IgD-negative memory B cell (primary cell): Measurements from ENCODE around the gene HDAC9. TPM values are rescaled to one million over a fixed set of nuclear protein-coding genes. Genes with fewer than 3 reads are reported as not detected.
"Not testable (repeated sequence)": the region's sequence is repeated elsewhere in the genome, so short reads cannot be mapped to it uniquely, and the experiment has no call there.

Source experiments
- H3K27ac Mint-ChIP-seq, 3 donors: one replicate each; pipeline ENCODE4 v1.8.0; 2020 to 2022; ENCODE audit warnings: mild to moderate bottlenecking in 3 of 3, mixed read lengths in 3 of 3, moderate library complexity in 1 of 3
- H3K27me3 Mint-ChIP-seq: one replicate; pipeline ENCODE4 v1.8.0; 2021; ENCODE audit warnings: mixed read lengths
- H3K36me3 Mint-ChIP-seq: one replicate; pipeline ENCODE4 v1.8.0; 2020; ENCODE audit warnings: mild to moderate bottlenecking, mixed read lengths
- H3K4me1 Mint-ChIP-seq, 3 donors: one replicate each; pipeline ENCODE4 v1.8.0; 2020 to 2022; ENCODE audit warnings: mixed read lengths in 3 of 3, mild to moderate bottlenecking in 1 of 3
- H3K4me3 Mint-ChIP-seq, 4 donors: one replicate each; pipeline ENCODE4 v1.8.0; 2020 to 2022; ENCODE audit warnings: mild to moderate bottlenecking in 4 of 4, mixed read lengths in 4 of 4, moderate library complexity in 3 of 4
- H3K9me3 Mint-ChIP-seq, 3 donors: one replicate each; pipeline ENCODE4 v1.8.0; 2020 to 2021; ENCODE audit warnings: mixed read lengths in 3 of 3, mild to moderate bottlenecking in 1 of 3
- polyA plus RNA-seq: library from polyadenylated mRNA; unstranded; fragments of 300-500 nt; fragmentation: Illumina TruSeq; gene quantifications from one replicate; pipeline ENCODE4 v1.2.3, GENCODE V29; 2021

Gene HDAC9
- polyA plus RNA-seq, 1 donor from 2014 or later = 81.2 TPM

GRCh38 chr7:18727115-18727870, 231.7 kb downstream of the HDAC9 start:
- Mint-ChIP-seq H3K9me3 (peaks cover 0 to 3% (median 0%) of the 10 kb centered on the region in 3 donors), H3K27me3 (no peaks in the 10 kb centered on the region), H3K36me3 (peaks cover 4% of the 10 kb centered on the region), H3K4me3 (no peak overlapping the region), H3K27ac (no peak overlapping the region), H3K4me1 (peaks cover 0 to 3% (median 0%) of the 10 kb centered on the region in 3 donors)

DNA sequence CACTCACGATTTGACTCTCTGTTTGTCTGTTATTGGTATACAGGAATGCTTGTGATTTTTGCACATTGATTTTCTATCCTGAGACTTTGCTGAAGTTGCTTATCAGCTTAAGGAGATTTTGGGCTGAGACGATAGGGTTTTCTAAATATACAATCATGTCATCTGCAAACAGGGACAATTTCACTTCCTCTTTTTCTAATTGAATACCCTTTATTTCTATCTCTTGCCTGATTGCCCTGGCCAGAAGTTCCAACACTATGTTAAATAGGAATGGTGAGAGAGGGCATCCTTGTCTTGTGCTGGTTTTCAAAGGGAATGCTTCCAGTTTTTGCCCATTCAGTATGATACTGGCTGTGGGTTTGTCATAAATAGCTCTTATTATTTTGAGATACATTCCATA, 240.5 kb downstream of the HDAC9 start:
- Mint-ChIP-seq H3K27ac (peak overlapping the region in 1 of 3 donors; percentile 8), H3K4me1 (peaks cover 15 to 20% (median 16%) of the 10 kb centered on the region in 3 donors), H3K36me3 (peaks cover 18% of the 10 kb centered on the region), H3K4me3 (peak overlapping the region in 1 of 4 donors; percentile 82)
- not testable (repeated sequence) for H3K27me3 Mint-ChIP-seq, H3K9me3 Mint-ChIP-seq

DNA sequence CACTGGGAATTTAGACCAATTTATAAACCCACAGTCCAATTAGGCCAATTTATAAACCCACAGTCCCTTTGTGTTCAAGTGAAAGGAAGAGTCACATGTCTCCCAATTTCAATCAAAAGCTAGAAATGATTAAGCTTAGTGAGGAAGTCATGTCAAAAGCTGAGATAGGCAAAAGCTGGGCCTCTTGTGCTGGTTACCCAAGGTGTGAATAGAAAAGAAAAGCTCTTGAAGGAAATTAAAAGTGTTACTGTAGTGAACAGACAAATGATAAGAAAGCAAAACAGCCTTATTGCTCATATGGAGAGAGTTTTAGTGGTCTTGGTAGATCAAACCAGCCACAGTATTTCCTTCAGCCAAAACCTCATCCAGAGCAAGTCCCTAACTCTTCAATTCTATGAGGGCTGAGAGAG, 245.0 kb downstream of the HDAC9 start:
- H3K27me3 Mint-ChIP-seq = no peaks in the 10 kb centered on the region
- peaks cover 12 to 14% (median 14%) of the 10 kb centered on the region in 3 donors for H3K4me1 Mint-ChIP-seq
- peaks cover 14% of the 10 kb centered on the region for H3K36me3 Mint-ChIP-seq
- H3K9me3 Mint-ChIP-seq = no peaks in the 10 kb centered on the region
- no peak overlapping the region for H3K27ac Mint-ChIP-seq
- no peak overlapping the region for H3K4me3 Mint-ChIP-seq

GRCh38 chr7:18753972-18754610, 258.5 kb downstream of the HDAC9 start:
- no peaks in the 10 kb centered on the region for H3K27me3 Mint-ChIP-seq
- no peak overlapping the region for H3K4me3 Mint-ChIP-seq
- H3K36me3 Mint-ChIP-seq = peaks cover 15% of the 10 kb centered on the region
- H3K4me1 Mint-ChIP-seq = no peaks in the 10 kb centered on the region
- H3K9me3 Mint-ChIP-seq = no peaks in the 10 kb centered on the region
- no peak overlapping the region for H3K27ac Mint-ChIP-seq

- H3K4me1 Mint-ChIP-seq = no peaks in the 10 kb centered on the region
- H3K4me3 Mint-ChIP-seq = no peak overlapping the region
- no peaks in the 10 kb centered on the region for H3K27me3 Mint-ChIP-seq
- no peaks in the 10 kb centered on the region for H3K9me3 Mint-ChIP-seq
- H3K27ac Mint-ChIP-seq = no peak overlapping the region
- H3K36me3 Mint-ChIP-seq = peaks cover 10% of the 10 kb centered on the region
Observed at GRCh38 chr7:18754766-18755165, 259.2 kb downstream of the HDAC9 start.

- Mint-ChIP-seq H3K36me3 (peaks cover 9% of the 10 kb centered on the region), H3K27me3 (no peaks in the 10 kb centered on the region), H3K4me1 (no peaks in the 10 kb centered on the region), H3K27ac (no peak overlapping the region), H3K9me3 (no peaks in the 10 kb centered on the region), H3K4me3 (no peak overlapping the region)
Observed at GRCh38 chr7:18755793-18756192, 260.2 kb downstream of the HDAC9 start.

GRCh38 chr7:18756378-18757050, 261.0 kb downstream of the HDAC9 start:
- no peaks in the 10 kb centered on the region for H3K9me3 Mint-ChIP-seq
- H3K36me3 Mint-ChIP-seq = peaks cover 5% of the 10 kb centered on the region
- no peak overlapping the region for H3K4me3 Mint-ChIP-seq
- no peaks in the 10 kb centered on the region for H3K27me3 Mint-ChIP-seq
- H3K27ac Mint-ChIP-seq = no peak overlapping the region
- H3K4me1 Mint-ChIP-seq = no peaks in the 10 kb centered on the region

- Mint-ChIP-seq H3K27ac (no peak overlapping the region), H3K4me1 (no peaks in the 10 kb centered on the region), H3K36me3 (peaks cover 6% of the 10 kb centered on the region), H3K9me3 (peaks cover 0 to 1% (median 0%) of the 10 kb centered on the region in 3 donors), H3K27me3 (no peaks in the 10 kb centered on the region), H3K4me3 (no peak overlapping the region)
Observed at GRCh38 chr7:18760046-18760445, 264.5 kb downstream of the HDAC9 start.

- Mint-ChIP-seq H3K27me3 (no peaks in the 10 kb centered on the region), H3K4me1 (no peaks in the 10 kb centered on the region), H3K27ac (no peak overlapping the region), H3K9me3 (peaks cover 0 to 1% (median 0%) of the 10 kb centered on the region in 3 donors), H3K36me3 (peaks cover 6% of the 10 kb centered on the region), H3K4me3 (no peak overlapping the region)
Observed at GRCh38 chr7:18760631-18761445, 265.3 kb downstream of the HDAC9 start.

GRCh38 chr7:18762189-18762588, 266.6 kb downstream of the HDAC9 start:
- Mint-ChIP-seq H3K4me1 (no peaks in the 10 kb centered on the region), H3K27ac (no peak overlapping the region), H3K9me3 (peaks cover 0 to 1% (median 0%) of the 10 kb centered on the region in 3 donors), H3K36me3 (peaks cover 6% of the 10 kb centered on the region), H3K4me3 (no peak overlapping the region), H3K27me3 (no peaks in the 10 kb centered on the region)

- Mint-ChIP-seq H3K4me3 (no peak overlapping the region), H3K27me3 (no peaks in the 10 kb centered on the region), H3K4me1 (no peaks in the 10 kb centered on the region), H3K27ac (peak overlapping the region in 1 of 3 donors; percentile 29), H3K36me3 (peaks cover 12% of the 10 kb centered on the region), H3K9me3 (peaks cover 0 to 1% (median 0%) of the 10 kb centered on the region in 3 donors)
Observed at GRCh38 chr7:18768256-18768655, 272.7 kb downstream of the HDAC9 start.

- Mint-ChIP-seq H3K36me3 (peaks cover 8% of the 10 kb centered on the region), H3K9me3 (no peaks in the 10 kb centered on the region)
Observed at GRCh38 chr7:18770154-18770811, 274.7 kb downstream of the HDAC9 start.

DNA sequence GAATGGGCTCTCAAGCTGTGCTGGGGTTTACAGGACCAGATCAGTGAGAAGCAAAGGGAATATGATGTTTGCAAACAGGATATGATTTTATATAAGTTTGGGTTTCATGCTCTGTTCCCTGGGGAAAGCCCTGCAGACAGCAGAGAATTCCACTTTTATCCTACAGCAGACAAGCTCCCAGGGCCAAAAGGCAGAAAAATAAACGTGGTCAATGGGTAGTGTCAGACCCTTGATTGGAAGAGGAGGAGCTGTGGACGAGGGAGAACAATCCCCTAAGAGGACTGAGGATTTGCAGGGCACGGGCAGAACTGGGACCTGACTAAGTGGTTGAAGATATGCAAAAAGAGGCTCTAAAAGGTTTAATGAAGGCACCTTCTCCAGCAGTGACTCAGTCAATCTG, 275.3 kb downstream of the HDAC9 start:
- H3K9me3 Mint-ChIP-seq = no peaks in the 10 kb centered on the region

More at GRCh38 chr7:18770154-18770811, 274.7 kb downstream of the HDAC9 start:
- H3K4me3 Mint-ChIP-seq = no peak overlapping the region
- H3K4me1 Mint-ChIP-seq = no peaks in the 10 kb centered on the region
- H3K27ac Mint-ChIP-seq = no peak overlapping the region
- H3K27me3 Mint-ChIP-seq = no peaks in the 10 kb centered on the region

DNA sequence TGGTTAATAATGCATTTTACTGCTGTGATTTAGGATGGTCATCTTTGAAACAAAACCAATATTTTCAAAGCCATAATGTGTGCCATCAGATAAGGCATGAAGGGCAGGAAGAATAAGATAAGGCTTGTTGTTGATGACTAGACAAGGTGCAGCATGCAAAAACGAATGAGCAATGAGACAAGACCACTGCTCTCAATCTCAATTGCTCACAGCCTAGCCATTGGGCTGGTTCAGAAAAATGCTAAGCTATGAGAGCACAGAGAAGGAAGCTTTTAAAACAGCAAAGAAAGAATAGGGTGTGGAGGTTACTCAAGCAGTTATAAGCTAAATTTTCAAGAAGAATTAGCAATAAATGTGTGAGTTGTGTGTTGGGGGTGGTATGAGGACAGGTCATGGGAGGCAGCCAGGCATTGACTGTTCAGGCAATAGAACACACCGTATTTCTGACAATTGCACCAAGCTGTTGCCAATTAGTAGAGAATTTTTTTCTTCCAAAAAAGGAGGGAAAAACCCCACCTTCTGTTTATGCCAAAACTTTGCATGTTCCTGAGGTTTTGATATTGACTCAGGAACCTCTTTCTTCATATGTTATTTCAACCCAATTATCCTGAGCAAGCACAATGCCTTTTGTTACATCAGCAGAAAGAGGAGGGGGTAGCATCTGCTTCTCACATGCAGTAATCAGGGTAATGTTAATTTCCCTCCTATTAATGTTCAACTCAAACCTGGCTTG, 276.5 kb downstream of the HDAC9 start:
- Mint-ChIP-seq H3K36me3 (peaks cover 8% of the 10 kb centered on the region), H3K9me3 (no peaks in the 10 kb centered on the region), H3K4me3 (no peak overlapping the region), H3K27me3 (no peaks in the 10 kb centered on the region), H3K27ac (no peak overlapping the region), H3K4me1 (no peaks in the 10 kb centered on the region)

More for the DNA sequence above, 275.3 kb downstream of the HDAC9 start:
- H3K27ac Mint-ChIP-seq = no peak overlapping the region
- H3K4me3 Mint-ChIP-seq = no peak overlapping the region
- peaks cover 8% of the 10 kb centered on the region for H3K36me3 Mint-ChIP-seq
- H3K4me1 Mint-ChIP-seq = no peaks in the 10 kb centered on the region
- no peaks in the 10 kb centered on the region for H3K27me3 Mint-ChIP-seq
